Activated T-helper 1 cell treated with anti-CD3 and anti-CD28 coated beads, Interleukin-12 subunit alpha, Interleukin-12 subunit beta, Interleukin-2, Interleukin-4 antibody, amounts not matched to agents 30 ng/mL and 10 ng/mL and 1 ng/mL, durations not matched to agents 14 hours and 24 hours and 36 hours (primary cell): ENCODE results near the gene PPARD. TPM values are rescaled to one million over a fixed set of nuclear protein-coding genes. Genes with fewer than 3 reads are reported as not detected.

ENCODE experiments used
- DNase-seq: peaks from one replicate; pipeline ENCODE4 v3.0.0; 2021; ENCODE audit warnings: low spot score
- H3K27ac Mint-ChIP-seq: one replicate; pipeline ENCODE4 v1.8.0; 2021; ENCODE audit warnings: mild to moderate bottlenecking, mixed read lengths
- H3K27me3 Mint-ChIP-seq: one replicate; pipeline ENCODE4 v1.8.0; 2022; ENCODE audit warnings: mild to moderate bottlenecking, moderate library complexity, mixed read lengths; ENCODE audit not compliant: insufficient read depth
- H3K36me3 Mint-ChIP-seq: one replicate; pipeline ENCODE4 v1.8.0; 2021; ENCODE audit warnings: low read depth, mixed read lengths
- H3K4me1 Mint-ChIP-seq: one replicate; pipeline ENCODE4 v1.8.0; 2021; ENCODE audit warnings: low read depth, mixed read lengths
- H3K4me3 Mint-ChIP-seq: one replicate; pipeline ENCODE4 v1.8.0; 2021; ENCODE audit warnings: mild to moderate bottlenecking, moderate library complexity, mixed read lengths
- H3K9me3 Mint-ChIP-seq: one replicate; pipeline ENCODE4 v1.8.0; 2021; ENCODE audit warnings: mixed read lengths
- intact Hi-C: fragments of 100-400 bp; cut with micrococcal nuclease; formaldehyde crosslinking; loops from one replicate; pipeline ENCODE4 v1.15.1; 2024
- total RNA-seq: library from RNA; stranded (reverse); gene quantifications from 2 replicates; pipeline ENCODE4 v1.2.3, GENCODE V29; 2022

PPARD gene
- total RNA-seq, 1 donor from 2014 or later: 17.4 TPM

DNA sequence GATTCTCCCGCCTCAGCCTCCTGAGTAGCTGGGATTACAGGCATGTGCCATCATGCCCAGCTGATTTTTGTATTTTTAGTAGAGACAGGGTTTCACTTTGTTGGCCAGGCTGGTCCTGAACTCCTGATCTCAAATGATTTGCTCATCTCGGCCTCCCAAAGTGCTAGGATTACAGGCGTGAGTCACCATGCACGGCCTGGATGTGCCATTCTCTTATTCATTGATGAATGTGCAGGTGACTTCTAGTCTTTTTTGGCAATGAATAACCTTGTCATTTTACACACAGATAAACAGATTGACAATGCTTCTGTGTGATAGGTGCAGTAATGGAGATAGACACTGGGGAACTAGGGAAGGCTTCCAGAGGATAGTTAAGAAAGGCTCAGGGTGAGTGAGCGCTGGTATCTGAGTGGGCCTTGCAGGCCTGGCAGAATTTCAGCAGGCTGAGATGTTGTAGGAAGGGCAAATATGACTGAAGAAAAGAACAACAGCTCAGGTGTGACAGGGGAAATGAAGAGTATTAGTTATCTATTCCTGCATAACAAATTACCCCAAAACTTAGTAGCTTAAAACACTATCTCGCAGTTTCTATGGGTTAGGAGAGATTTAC is 23.3 kb downstream of the PPARD start:
- no peak for DNase-seq
- no peak overlapping the region for H3K4me3 Mint-ChIP-seq
- H3K27me3 Mint-ChIP-seq: no peaks in the 10 kb centered on the region
- H3K4me1 Mint-ChIP-seq: peaks cover 49% of the 10 kb centered on the region
- H3K36me3 Mint-ChIP-seq: peaks cover 23% of the 10 kb centered on the region
- H3K9me3 Mint-ChIP-seq: no peaks in the 10 kb centered on the region
- peak overlapping the region; percentile 33 for H3K27ac Mint-ChIP-seq
- intact Hi-C loops: no loop called here

DNA sequence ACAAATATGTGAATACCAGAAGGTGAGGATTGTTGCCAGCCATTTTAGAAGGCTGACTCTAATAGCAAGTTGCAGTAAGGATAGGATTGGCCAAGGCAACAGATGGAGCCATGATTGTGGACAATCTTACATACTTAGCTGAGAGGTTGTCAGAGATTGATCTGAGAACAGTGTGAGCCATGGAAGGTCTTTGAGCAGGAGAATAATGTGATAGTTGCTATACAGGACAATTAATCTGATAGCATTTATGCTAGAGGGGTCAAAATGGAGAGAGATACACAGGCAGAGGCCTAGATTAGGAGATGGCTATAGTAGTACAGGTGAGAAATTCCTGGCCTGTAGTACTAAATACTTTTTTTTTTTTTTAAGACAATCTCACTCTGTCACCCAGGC is 23.8 kb downstream of the PPARD start:
- no peak overlapping the region for H3K27ac Mint-ChIP-seq
- H3K9me3 Mint-ChIP-seq: no peaks in the 10 kb centered on the region
- intact Hi-C loops: no loop called here
- H3K4me1 Mint-ChIP-seq: peaks cover 54% of the 10 kb centered on the region
- no peak for DNase-seq
- H3K4me3 Mint-ChIP-seq: no peak overlapping the region
- H3K36me3 Mint-ChIP-seq: peaks cover 27% of the 10 kb centered on the region
- no peaks in the 10 kb centered on the region for H3K27me3 Mint-ChIP-seq

DNA sequence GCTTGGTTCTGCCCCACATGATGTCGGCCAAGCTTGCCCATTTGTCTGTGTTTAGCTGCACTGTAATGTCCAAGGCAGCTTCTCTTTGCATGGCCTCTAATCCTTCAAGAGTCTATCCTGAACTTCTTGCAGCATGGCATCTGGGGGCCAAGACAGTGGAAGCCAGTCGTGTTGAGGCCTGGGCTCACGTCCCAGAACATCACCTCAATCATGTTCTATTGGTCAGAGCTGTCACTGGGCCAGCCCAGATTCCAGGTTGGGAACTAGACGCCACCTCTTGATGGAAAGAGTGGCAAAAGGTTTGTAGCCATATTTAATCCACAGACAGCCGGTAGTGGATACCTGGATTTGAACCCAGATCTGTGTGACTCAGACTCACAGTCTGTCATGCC is 25.3 kb downstream of the PPARD start:
- H3K4me3 Mint-ChIP-seq: no peak overlapping the region
- no peak overlapping the region for H3K27ac Mint-ChIP-seq
- H3K27me3 Mint-ChIP-seq: no peaks in the 10 kb centered on the region
- H3K9me3 Mint-ChIP-seq: no peaks in the 10 kb centered on the region
- intact Hi-C loops: loop anchor here (1.0 to 2.0 kb wide), 5 partner anchors 25 to 85 kb away; partner anchors contain the start of genes FANCE and PPARD
- H3K4me1 Mint-ChIP-seq: peaks cover 60% of the 10 kb centered on the region
- H3K36me3 Mint-ChIP-seq: peaks cover 31% of the 10 kb centered on the region
- no peak for DNase-seq

DNA sequence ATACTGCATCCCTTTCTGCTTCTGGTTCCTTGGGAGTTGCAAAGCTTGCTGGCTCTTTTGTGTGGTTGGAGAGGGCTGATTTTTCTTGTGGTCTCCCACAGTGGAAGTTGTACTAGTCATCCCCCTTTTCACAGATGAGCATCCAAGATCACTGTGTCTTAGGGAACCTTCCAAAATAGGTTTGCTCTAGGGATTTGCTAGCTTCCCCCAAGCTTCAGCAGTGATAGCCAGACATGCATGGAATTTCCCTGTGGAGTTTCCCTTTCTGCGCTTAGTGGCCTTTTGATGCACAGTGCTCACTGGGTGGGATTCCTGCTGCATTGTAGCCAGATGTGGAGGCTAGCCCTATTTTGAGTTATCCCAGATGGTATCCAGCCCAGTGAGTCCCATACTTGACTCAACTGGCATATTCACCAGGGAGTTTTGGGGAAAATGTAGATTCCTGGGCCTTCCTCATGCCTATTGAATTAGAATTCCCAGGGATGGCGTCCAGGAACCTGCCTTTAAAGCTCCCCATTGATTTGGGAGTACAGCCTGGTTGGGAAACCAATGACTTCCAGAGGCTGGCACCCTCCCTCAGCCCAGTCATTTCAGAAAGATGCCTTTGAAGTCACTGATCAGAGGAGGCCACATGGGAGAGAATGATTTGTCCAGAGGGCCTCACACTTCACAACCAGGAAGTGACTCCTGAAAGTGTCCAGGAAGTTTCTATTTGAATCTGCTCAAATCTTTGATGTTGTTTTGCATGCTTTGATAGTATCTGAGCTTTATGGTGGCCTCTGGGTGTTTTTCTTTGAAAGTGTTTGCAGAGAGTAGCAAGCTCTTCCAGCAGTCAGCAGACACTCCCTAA is 25.9 kb downstream of the PPARD start:
- Mint-ChIP-seq H3K4me1 (peaks cover 56% of the 10 kb centered on the region), H3K4me3 (no peak overlapping the region), H3K36me3 (peaks cover 32% of the 10 kb centered on the region), H3K27me3 (no peaks in the 10 kb centered on the region), H3K9me3 (no peaks in the 10 kb centered on the region), H3K27ac (peak overlapping the region; percentile 50)
- DNase-seq: peak; percentile 20
- intact Hi-C loops: loop anchor here (1.0 to 2.0 kb wide), 5 partner anchors 26 to 84 kb away; partner anchors contain the start of genes FANCE and PPARD

DNA sequence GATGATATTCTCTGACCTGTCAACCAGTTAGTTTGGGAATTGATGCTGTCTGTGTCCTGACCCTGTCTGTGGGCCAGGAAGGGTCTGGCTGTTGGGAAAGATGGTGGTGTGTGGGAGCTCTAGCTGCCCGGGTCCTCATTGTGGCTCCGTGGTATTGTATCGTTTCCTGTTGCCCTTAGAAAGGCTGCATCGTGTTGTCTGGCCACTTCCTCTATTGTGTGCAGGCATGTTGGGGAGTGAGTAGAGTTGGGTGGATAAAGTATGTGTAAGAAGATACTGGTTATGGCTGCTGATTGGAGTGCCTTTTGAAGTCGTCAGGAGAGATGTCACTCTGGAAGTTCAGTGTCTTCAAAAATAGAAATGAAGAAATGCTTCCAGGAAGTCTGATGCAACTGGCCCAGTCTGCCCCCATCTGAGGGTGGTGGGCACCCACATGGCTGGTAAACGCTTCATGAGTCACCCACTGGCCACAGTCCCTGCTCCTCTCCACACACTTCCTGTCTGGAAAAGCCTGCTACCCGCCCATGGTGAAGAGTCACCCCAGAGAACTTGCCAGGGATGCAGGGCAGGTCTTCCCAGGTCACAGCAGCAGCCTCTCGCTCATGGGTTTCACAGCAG is 27.9 kb downstream of the PPARD start:
- Mint-ChIP-seq H3K4me3 (peak overlapping the region; percentile 67), H3K36me3 (peaks cover 35% of the 10 kb centered on the region), H3K27ac (peak overlapping the region; percentile 88), H3K9me3 (no peaks in the 10 kb centered on the region), H3K4me1 (peaks cover 56% of the 10 kb centered on the region), H3K27me3 (no peaks in the 10 kb centered on the region)
- peak; percentile 29 for DNase-seq
- intact Hi-C loops: no loop called here

DNA sequence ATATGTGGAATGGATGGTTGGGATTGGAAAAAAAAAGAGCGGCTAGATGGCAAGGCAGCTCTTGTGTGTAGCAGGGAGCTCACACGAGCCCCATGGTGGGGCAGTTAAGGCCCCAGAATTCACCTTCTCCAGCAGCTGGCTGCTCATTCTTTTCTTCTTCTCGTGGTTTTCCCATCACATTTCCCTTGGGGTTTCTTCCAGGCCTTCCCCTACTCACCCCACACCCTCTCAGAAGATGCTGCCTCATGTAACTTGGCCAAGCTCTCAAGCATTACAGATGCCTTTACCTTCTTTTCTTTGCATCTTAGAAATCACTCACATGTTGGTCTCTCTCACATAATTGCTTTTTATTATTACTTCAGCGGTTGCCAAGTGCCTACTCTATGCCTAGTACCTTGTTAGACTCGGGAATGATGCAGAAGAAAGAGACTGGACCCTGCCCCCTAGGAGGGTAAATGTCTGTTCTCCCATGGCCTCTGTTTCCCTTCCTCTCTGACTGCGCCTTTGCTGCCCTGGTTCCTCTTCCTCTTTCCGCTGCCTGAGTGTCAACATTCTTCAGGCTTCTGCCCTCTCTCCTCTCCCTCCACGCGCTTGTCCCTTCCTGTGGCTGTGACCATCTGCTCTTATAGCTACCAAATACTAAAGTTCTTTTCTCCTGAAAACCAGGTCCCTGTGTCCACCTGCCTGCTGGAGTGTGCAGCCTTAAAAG is 28.6 kb downstream of the PPARD start:
- H3K27ac Mint-ChIP-seq: peak overlapping the region; percentile 88
- no peaks in the 10 kb centered on the region for H3K27me3 Mint-ChIP-seq
- H3K9me3 Mint-ChIP-seq: no peaks in the 10 kb centered on the region
- H3K4me3 Mint-ChIP-seq: peak overlapping the region; percentile 57
- intact Hi-C loops: no loop called here
- peaks cover 30% of the 10 kb centered on the region for H3K36me3 Mint-ChIP-seq
- H3K4me1 Mint-ChIP-seq: peaks cover 51% of the 10 kb centered on the region
- DNase-seq: no peak

DNA sequence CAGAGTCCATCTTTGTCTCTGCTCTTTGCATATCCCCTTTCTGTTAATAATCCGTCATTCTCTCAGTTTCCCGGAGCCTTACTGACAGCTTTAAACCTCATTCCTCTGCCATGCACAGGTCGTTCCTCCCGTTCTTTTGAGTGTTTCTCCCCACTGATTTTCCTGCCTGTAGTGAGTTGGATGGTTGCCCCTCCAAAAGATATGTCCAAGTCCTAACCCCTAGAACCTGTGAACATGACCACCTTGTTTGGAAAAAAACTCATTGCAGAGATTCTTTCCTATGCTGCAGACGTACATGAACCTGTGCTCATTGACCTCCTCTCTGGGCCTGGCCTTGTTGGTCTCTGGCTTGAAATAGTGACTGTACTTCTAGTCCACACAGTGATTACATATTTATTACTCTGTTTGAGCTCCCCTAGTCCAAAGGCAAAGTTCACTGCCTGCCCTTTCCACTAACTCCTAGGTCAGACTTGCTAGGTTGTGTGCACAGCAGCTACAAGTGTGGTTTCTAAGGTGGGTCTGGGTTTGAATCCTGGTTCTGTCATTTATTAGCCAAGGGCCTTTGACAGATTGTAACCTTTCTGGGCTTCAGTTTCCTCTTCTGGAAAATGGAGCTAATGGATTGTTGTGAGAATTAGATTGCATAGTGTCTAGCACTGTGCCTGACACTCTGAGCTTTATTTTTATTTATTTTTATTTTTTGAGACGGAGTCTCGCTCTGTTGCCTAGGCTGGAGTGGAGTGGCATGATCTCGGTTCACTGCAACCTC is 29.3 kb downstream of the PPARD start:
- H3K36me3 Mint-ChIP-seq: peaks cover 30% of the 10 kb centered on the region
- peak overlapping the region; percentile 87 for H3K27ac Mint-ChIP-seq
- H3K9me3 Mint-ChIP-seq: no peaks in the 10 kb centered on the region
- no peaks in the 10 kb centered on the region for H3K27me3 Mint-ChIP-seq
- no peak for DNase-seq
- H3K4me3 Mint-ChIP-seq: no peak overlapping the region
- H3K4me1 Mint-ChIP-seq: peaks cover 47% of the 10 kb centered on the region
- intact Hi-C loops: no loop called here

DNA sequence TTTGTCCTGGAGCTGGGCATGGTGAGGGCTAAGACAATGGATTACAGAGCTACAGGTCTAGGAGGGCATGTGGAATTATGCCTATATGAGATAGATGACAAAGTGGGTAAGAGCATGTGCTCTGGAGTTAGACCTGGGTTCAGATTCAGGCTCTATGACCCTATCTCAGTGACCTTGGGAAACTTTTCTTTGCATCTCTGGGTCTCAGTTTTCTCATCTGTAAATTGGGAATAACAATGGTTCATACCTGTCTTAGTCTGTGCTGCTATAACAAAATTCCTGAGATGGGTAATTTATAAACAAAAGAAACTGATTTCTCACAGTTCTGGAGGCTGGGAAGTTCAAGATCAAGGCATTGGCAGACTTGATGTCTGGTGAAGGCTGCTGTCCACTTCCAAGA is 30.3 kb downstream of the PPARD start:
- DNase-seq: no peak
- Mint-ChIP-seq H3K4me3 (no peak overlapping the region), H3K9me3 (no peaks in the 10 kb centered on the region), H3K4me1 (peaks cover 41% of the 10 kb centered on the region), H3K27me3 (no peaks in the 10 kb centered on the region), H3K36me3 (peaks cover 21% of the 10 kb centered on the region), H3K27ac (no peak overlapping the region)
- intact Hi-C loops: no loop called here

DNA sequence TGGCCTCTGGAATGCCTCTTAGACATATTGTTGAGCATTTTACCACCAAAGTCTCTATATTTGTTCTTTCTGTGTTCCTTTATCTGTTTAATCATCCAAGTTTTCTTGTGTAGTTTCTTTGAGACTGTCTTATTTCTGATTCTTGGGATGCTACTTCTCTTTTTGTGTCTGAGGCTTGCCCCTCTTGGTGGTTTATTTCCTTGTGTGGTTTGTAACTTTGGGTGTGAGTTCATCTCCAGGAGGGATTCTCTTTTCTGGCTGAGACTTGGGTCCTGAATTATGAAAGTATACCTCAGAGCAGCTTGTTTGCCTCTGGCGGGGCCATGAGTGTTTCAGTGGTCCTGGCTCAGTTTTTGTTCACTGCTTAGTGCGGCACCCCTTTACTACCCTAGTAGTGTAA is 33.9 kb downstream of the PPARD start:
- no peak overlapping the region for H3K27ac Mint-ChIP-seq
- no peaks in the 10 kb centered on the region for H3K9me3 Mint-ChIP-seq
- H3K36me3 Mint-ChIP-seq: peaks cover 18% of the 10 kb centered on the region
- DNase-seq: no peak
- intact Hi-C loops: no loop called here
- no peaks in the 10 kb centered on the region for H3K27me3 Mint-ChIP-seq
- no peak overlapping the region for H3K4me3 Mint-ChIP-seq
- peaks cover 10% of the 10 kb centered on the region for H3K4me1 Mint-ChIP-seq

DNA sequence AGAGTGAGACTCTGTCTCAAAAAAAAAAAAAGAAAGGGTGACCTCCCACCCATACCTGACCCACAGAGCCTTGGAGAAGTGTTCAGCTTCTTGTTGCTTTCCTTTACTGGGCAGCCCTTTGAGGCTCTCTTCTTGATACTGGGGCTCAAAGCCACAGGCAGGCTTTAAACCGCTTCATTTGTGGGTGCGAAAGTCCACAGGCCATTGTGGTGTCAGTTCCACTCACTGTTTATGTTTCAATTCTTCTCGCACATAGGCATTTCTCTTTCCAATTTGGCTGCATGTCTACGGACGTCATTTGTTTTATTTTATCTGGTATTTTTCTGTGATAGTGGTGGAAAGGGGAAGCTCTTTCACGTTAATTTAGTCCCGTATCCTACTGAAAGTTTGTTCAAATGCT is 34.6 kb downstream of the PPARD start:
- DNase-seq: no peak
- H3K36me3 Mint-ChIP-seq: peaks cover 19% of the 10 kb centered on the region
- intact Hi-C loops: no loop called here
- H3K27me3 Mint-ChIP-seq: no peaks in the 10 kb centered on the region
- H3K4me1 Mint-ChIP-seq: peaks cover 6% of the 10 kb centered on the region
- no peaks in the 10 kb centered on the region for H3K9me3 Mint-ChIP-seq
- no peak overlapping the region for H3K27ac Mint-ChIP-seq
- no peak overlapping the region for H3K4me3 Mint-ChIP-seq

DNA sequence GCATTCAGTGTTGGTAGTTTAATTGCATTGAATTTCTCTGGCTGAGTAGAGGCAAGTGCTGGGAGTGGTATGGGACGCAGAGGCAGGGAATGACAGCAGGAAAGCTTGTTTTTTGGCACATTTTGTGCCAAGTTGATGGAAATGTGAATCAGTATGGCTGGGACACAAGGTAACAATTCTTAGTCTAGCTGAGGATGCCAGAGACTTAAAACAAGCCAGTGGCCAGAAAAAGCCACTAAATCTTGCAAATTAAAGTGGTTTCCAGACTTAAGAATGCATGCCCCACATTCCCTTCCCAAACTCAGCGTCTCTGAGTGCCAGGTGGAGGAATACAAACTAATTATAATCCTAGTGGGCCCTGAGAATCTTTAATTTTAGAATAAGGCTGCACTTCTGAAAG is 35.9 kb downstream of the PPARD start:
- Mint-ChIP-seq H3K4me1 (peaks cover 6% of the 10 kb centered on the region), H3K27me3 (no peaks in the 10 kb centered on the region), H3K36me3 (peaks cover 22% of the 10 kb centered on the region), H3K27ac (no peak overlapping the region), H3K9me3 (peaks cover 4% of the 10 kb centered on the region), H3K4me3 (no peak overlapping the region)
- intact Hi-C loops: no loop called here
- no peak for DNase-seq

DNA sequence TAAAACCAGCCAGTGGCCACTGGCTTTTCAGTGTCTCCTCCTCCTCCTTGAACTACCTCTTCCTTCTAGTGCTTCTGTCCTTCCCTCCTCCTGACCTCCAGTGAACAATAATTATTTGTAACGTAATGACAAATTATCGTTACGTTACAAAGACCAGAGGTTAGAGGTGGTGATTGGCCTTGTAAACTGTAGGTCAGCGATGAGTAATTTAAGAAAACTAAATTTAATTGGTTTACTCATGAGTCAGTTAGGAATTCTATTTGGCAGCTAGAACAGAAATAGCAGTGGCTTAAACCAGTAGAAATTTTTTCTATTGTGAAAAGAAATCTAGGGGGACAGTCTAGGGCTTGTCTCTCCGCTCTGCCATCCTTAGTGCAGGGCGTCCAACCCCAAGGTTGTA is 38.8 kb downstream of the PPARD start:
- peaks cover 6% of the 10 kb centered on the region for H3K4me1 Mint-ChIP-seq
- H3K4me3 Mint-ChIP-seq: no peak overlapping the region
- DNase-seq: no peak
- peaks cover 19% of the 10 kb centered on the region for H3K36me3 Mint-ChIP-seq
- H3K9me3 Mint-ChIP-seq: peaks cover 4% of the 10 kb centered on the region
- H3K27me3 Mint-ChIP-seq: no peaks in the 10 kb centered on the region
- no peak overlapping the region for H3K27ac Mint-ChIP-seq
- intact Hi-C loops: no loop called here
